Inflammatory macrophage (primary cell): ENCODE results near the gene TUBB4B.
"Not testable (repeated sequence)": the region's sequence is repeated elsewhere in the genome, so short reads cannot be mapped to it uniquely, and the experiment has no call there.

Experiments
- DNase-seq, 2 donors: peaks; one replicate each; pipeline ENCODE4 v3.0.0-alpha.2; 2020 to 2022

Gene TUBB4B

DNA sequence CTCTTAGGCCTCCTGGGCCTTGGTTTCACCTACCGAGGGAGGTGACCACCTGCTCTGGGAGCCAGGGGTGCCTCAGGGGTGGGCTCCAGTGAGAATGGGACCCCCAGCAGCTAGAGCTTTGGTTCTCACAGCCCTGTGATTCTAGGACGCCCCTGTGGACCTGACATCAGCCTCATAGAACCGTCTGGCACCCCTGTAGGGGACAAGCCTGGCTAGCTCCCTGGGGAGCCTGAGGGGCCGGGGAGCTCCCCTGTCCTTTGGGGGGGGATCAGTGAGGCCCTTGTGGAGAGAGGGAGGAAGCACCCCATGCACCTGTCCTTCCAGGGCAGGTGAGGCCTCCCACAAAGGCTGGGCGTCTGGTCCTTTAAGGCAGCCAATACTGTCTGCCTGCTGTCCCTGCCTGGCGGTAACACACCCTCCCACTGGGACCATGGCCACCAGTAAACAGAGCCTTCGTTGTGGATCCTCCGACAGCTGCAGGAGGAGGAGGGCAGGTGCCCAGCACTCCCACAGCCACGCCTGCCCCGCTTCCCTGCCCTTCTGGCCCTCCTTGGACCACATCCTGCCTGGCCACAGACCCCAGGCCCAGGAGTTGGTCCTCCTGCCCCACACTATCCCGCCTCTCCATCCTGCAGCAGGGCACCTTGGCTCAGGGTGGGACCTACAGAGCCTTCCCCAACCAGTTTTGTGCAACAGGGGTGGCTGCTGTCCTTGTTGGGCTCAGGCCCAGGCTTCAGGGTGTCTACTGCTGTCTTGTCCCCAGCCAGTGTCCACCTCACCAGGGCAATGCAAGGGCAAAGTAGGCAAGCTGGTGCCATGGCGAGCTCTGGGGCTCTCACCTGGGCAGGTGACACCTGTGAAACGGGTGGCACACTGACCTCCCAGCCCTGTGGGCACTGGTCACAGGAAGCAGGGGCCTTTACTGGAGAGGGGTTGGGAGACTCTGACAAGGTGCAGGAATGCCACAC, 3.0 kb upstream of the TUBB4B start:
- no peak for DNase-seq

GRCh38 chr9:137239541-137240200, 1.4 kb upstream of the TUBB4B start:
- not testable (repeated sequence) for DNase-seq

- DNase-seq: peak; percentile 74 to 76
These were observed 708 bp upstream of the TUBB4B start for GRCh38 chr9:137240318-137240840.

GRCh38 chr9:137241490-137242268, 592 bp downstream of the TUBB4B start:
- peak; percentile 50 to 72 for DNase-seq

DNA sequence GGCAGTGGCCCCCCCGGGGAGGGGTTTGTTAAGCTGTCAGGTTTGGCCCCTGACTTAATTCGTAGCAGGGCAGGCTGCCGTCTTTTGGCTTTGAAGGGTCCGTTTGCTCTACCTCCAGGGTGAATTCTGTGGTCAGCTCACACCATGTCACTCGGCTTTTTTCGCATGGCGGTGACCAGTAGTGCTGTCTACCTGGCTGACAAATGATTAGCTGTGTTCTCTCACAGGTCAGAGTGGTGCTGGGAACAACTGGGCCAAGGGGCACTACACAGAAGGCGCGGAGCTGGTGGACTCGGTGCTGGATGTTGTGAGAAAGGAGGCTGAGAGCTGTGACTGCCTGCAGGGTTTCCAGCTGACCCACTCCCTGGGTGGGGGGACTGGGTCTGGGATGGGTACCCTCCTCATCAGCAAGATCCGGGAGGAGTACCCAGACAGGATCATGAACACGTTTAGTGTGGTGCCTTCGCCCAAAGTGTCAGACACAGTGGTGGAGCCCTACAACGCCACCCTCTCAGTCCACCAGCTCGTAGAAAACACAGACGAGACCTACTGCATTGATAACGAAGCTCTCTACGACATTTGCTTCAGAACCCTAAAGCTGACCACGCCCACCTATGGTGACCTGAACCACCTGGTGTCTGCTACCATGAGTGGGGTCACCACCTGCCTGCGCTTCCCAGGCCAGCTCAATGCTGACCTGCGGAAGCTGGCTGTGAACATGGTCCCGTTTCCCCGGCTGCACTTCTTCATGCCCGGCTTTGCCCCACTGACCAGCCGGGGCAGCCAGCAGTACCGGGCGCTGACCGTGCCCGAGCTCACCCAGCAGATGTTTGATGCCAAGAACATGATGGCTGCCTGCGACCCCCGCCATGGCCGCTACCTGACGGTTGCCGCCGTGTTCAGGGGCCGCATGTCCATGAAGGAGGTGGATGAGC, 1.4 kb downstream of the TUBB4B start:
- DNase-seq: no peak

DNA sequence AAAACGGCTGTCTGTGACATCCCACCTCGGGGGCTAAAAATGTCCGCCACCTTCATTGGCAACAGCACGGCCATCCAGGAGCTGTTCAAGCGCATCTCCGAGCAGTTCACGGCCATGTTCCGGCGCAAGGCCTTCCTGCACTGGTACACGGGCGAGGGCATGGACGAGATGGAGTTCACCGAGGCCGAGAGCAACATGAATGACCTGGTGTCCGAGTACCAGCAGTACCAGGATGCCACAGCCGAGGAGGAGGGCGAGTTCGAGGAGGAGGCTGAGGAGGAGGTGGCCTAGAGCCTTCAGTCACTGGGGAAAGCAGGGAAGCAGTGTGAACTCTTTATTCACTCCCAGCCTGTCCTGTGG, 2.2 kb downstream of the TUBB4B start:
- not testable (repeated sequence) for DNase-seq

DNA sequence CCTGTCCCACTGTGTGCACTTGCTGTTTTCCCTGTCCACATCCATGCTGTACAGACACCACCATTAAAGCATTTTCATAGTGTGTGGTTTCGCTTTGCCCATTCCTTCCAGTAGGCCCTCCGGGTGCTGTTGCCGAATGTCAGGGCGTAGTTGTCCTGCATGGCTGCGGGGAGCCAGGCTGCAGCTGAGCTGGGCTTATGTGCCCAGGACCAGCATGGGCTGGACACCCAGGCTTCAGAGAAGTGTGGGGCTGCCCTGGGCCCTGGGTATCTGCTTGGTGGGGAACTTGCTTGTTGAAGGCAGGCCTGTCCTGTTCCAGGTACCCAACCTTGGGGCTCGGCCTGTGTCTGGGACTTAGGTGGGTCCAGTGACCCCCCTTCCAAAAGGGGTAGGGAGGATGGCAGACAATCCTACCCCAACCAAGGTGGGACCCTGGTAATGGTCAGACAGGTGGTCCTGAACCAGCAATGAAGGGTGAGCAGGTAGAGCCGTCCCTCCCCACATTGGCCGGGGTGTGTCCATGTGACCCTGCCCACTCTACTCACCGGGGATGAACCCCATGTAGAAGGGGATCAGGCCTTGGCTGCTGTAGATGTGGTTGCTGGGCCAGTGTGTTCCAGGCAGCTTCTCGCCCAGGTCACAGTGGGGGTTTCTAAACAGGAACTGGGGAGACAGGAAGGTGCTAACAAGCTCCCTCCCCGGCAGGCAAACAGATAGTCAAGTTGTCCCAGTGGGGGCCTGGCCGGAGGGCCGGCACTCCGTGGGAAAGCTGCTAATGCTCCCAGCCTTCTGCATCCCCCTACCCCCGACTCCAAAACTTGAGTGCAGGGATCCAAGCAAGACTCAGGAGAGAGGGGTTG, 2.8 kb downstream of the TUBB4B start:
- no peak for DNase-seq

DNA sequence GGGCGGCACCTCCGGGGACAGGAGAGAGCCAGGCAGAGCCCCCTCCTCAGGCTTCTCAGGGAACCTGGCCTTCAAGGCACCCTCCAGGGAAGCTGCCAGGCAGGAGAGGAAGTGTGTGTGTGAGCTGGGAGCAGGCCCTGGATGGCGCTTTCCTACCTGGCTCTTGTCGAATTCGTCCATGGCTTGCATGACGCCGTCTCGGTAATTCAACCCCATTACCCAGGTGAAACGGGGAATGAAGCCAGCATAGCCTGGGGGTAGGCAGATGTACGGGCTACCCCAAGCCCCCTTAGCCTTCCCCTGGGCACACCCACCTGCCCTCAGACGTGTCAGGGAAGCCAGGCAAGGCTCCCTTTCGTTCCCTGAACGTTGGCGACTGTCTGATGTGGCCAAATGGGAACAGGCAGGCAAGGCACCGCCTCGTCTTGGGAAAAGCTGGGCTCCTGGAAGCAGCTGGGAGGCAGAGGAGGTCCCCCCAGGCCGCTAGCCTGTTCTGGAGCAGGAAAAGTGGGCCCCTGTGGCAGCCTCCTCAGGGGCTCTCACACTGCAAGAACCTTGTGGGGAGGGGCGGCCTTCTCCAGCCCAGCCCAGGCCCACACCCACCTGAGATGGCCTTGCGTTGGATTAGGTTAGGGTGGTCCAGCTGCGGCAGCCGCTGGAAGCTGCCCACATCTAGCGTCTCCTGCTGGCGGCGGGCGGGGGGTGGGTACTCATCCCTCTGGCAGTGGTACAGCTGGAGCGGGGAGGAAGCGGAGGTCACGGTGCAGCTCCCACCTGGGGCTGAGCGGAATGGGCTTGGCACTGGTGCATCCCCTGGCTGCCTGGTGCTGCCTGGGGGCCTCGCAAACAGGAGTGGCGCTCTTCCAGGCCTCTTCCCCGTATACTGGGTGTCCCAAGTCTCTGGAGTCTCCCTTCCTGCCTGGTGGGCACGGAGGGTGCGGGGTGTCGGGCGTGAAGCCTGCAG, 3.7 kb downstream of the TUBB4B start:
- DNase-seq: no peak

DNA sequence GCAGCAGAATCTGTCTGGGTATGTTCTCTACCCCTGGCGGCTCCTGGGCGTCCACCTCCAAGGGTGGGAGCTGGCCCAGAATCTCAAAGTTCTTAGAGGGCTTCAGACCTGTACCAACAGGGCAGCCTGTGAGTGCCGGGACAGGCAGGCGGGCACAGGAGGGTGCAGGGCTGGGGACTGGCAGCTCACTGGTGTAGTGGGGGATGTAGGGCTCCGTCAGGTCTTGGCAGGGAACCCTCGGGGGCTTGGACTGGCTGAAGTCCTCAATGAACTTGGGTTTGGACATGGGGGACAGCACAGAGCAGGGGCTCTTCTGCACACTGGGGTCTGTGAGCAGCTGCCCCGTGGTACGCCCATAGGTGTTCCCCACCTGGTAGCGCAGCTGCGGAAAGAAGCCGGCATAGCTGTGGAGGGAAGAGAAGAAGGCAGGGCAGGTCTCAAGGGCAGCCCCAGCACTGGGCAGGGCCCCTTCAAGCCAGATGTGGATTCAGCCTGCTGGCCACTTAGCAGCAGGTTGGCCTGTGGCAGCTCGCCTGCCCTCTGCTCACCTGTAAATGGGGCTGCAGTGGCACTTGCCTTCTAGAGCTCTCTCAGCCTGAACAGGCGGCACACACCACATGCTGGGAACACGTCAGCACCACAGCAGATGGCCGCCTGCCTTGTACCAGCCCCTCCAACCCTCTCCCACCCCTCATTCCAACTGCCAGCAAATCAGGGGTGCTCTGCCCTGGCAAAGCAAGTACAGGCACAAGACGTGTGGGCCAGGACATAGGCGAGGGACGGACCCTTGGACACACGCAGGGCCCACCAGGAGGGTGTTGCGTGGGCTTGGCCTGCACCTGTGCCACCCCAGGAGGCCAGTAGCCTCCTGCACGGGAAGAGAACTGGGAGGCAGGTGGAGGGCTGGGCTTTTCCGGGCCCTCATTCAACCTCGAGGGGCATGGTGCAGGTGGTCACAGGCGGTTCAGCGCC, 4.6 kb downstream of the TUBB4B start:
- no peak for DNase-seq

DNA sequence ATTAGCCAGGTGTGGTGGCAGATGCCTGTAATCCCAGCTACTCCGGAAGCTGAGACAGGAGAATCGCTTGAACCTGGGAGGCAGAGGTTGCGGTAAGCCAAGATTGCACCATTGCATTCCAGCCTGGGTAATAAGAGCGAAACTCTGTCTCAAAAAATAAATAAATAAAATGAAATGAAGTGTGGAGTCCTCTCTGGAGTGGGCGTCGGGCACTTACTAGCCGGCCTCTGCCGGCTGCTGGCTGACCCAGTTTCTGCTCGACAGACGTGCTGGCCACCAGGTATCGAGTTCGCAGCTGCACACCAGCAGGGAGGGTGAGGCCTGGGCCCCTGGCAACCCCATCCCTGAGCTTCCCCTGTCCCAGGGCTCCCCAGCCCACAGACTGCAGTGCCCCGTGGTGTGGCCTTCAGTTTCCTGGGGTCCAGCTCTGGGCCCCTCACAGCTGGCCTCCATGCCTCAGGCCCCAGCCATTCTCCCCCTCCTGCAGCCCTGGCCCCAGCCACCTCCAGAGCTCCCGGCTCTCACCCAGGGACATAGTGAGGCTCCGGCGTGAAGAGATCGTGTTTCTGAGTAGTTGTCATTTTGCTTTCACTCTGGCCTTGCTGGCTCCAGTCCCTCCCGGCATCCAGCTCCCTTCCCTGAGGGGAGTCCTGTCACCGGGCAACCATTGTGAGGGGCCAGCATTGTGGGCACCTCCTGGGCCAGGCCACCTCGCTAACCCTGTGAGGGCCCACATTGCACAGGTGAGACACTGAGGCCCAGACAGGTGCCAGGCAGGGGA, 6.2 kb downstream of the TUBB4B start:
- no peak for DNase-seq

- DNase-seq: no peak
These were observed 6.8 kb downstream of the TUBB4B start for GRCh38 chr9:137247916-137248175.

DNA sequence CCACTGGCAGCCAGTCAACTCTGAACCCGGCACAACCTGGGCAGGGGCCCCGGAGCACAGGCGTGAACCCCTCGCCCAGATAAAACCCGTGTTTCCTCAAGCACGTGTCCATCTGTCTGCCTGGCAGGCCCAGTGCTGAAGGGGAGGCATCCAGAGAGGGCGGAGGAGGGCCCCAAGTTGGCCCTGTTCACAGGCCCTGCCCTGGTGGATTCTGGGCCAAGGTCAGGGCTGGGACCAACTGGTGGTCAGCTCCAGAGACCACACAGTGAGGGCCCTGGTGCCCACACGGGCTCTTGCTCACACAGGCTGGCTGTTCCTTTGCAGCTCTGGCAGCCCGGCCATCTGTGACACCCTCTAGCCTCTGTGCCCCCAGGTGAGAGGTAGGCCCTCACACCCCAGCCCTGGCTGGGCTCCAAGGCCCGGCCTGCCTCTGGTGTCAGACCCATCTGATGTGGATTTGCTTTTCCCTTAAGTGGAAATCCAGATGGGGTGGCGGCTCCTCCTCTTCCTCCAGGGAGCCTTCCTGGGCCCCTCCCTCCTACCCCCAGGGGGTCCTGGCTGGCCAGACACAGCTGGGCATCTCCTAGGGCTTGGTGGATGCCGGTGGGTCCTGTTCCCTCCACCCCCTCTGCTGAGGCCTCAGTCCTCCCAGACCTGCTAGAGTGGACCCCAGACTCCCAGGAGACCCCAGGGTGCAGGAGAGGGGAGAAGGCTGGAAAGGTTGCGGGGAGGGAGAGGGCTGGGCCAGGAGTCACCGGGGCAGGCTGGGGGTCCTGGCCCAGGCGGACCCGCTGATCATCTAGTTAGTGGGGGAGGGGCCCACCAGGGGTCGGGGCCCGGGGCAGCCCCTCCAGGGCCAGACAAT, 9.5 kb downstream of the TUBB4B start:
- DNase-seq: no peak

DNA sequence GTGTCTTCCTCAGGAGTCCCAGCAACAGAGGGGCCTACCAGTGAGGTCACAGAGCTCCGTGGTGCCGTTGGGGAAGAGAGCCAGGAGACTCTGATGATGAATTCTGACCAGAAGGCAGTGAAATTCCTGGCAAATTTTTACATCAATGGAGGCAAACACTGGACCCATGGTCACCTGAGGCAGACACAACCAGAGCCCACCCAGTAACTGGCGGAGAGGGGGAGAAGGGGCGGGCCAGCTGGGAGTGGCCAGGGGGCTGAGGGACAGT, 10.0 kb downstream of the TUBB4B start, which contains the start of gene STPG3:
STPG3 (plus strand) TSS at position 93 of the 268 bp plus-strand sequence; CDS start at position 94, 1 bp downstream.
- no peak for DNase-seq

DNA sequence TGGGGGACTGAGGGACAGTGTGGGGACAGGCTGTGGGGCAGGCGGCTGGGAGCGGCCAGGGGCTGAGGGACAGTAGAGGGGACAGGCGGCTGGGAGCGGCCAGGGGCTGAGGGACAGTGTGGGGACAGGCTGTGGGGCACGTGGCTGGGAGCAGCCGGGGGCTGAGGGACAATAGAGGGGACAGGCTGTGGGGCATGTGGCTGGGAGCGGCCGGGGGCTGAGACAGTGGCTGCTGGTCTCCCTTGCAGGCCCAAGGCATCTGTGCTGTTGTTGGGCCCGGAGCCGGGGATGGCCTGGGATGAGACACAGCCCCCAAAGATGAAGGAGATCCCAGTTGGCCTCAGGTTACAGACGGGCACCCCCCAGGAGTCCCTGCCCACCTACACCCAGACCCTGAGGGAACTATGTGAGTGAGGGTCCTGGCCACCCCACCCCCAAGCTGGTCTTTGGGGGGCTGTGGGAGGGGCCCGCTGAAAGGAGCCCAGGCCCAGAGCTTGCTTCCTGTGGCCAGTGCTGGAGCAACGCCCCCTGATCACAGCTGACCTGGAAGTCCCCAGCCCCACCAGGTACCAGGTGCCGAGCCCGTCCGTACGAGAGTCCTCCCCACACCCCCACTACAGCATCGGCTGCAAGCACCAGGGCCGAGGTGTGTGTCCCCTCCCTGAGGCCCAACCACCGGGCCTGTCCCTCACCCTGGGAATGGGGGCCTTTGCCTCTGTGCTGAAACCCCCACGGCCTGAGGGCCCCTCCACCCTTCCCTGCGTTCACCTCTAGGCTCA, 10.6 kb downstream of the TUBB4B start:
- no peak for DNase-seq

- DNase-seq: no peak
These were observed 11.7 kb downstream of the TUBB4B start for GRCh38 chr9:137252555-137253506.
